GM10266 (cell line): ENCODE results near the gene PKP4.

Experiments
- DNase-seq: peaks from one replicate; pipeline ENCODE4 v3.0.0; 2012; ENCODE audit errors: extremely low spot score
- TF ChIP-seq, protein P1 (sequence below): IDR thresholded peaks from 2 replicates; pipeline ENCODE4 v1.5.1; 2012; ENCODE audit warnings: mild to moderate bottlenecking, low read depth; ENCODE audit not compliant: control insufficient read depth, insufficient read depth; ENCODE audit errors: missing control alignments

PKP4 gene

DNA sequence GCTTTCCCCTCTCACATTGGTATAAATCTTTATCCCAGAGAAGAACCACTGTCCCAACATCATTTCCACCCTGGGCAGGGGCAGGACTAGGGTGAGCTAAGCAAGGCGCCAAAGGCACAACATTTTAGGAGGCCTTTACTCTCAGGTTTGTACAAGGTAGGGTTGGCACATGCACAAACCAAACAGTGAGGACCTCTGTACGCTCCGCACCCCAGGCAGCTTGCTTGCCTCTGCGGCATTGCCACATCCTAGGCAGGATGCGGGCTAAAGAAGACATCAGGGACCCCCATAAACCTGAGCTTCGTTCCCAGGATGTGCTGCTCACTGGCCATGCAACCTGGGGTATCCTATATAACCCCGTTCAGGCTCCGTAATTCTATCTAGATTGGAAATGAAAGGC is 210.2 kb downstream of the PKP4 start:
- TF ChIP-seq, protein P1, sequence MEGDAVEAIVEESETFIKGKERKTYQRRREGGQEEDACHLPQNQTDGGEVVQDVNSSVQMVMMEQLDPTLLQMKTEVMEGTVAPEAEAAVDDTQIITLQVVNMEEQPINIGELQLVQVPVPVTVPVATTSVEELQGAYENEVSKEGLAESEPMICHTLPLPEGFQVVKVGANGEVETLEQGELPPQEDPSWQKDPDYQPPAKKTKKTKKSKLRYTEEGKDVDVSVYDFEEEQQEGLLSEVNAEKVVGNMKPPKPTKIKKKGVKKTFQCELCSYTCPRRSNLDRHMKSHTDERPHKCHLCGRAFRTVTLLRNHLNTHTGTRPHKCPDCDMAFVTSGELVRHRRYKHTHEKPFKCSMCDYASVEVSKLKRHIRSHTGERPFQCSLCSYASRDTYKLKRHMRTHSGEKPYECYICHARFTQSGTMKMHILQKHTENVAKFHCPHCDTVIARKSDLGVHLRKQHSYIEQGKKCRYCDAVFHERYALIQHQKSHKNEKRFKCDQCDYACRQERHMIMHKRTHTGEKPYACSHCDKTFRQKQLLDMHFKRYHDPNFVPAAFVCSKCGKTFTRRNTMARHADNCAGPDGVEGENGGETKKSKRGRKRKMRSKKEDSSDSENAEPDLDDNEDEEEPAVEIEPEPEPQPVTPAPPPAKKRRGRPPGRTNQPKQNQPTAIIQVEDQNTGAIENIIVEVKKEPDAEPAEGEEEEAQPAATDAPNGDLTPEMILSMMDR: no peak
- no peak for DNase-seq

- TF ChIP-seq, protein P1: no peak
- no peak for DNase-seq
These were observed 210.8 kb downstream of the PKP4 start for GRCh38 chr2:158667586-158667985.

DNA sequence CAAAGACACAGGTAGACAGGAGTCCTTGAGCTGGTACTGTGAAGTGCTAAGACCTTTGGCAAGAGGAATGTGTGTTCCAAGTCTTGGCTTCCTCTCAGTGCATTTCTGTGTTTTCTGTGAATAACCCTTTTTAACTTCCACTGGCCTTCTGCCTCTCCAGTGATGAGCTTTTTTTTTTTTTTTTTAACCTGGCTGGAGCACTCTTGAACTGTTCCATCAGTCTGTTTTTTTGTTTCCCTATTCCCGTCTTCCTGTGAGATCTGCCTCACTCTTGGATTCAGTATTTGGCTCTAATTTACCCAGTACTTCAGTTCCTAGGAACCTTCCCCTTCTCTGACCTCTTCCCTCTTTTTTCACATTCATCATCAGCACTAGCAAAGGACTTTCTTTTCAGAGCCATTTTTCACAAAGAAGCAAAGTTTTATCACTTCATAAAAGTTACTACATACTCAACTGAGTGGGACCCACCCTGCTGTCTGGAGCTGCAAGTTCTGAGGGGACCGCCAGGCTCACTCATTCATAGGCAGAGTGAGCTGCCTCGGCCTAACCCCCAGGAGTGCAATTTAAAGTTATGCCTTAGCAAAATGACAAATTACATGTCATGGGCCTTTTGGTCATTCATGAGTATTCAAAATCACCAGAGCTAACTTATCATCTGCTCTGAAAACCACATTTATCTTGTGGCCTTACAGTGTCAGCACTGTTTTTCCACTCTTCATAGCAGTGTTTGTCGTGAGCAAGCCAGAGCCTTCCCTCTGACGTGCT is 211.4 kb downstream of the PKP4 start:
- TF ChIP-seq, protein P1: no peak
- no peak for DNase-seq

DNA sequence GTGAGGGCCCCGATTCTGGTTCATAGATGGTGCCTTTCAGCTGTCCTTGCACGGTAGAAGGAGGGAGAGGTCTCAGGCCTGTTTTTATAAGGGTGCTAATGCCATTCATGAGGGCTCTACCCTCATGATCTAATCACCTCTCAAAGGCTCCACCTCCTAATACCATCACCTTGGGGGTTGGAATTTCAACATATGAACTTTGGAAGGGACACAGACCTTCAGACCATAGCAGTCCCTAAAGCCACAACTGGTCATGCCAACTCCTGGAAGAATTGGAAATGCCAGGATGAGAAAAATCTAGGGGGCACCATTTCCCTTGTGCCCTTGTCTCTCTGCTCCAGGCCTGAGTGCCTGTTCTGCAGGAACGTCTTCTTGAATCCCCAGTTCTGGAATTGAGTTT is 213.5 kb downstream of the PKP4 start:
- TF ChIP-seq, protein P1: no peak
- no peak for DNase-seq

DNA sequence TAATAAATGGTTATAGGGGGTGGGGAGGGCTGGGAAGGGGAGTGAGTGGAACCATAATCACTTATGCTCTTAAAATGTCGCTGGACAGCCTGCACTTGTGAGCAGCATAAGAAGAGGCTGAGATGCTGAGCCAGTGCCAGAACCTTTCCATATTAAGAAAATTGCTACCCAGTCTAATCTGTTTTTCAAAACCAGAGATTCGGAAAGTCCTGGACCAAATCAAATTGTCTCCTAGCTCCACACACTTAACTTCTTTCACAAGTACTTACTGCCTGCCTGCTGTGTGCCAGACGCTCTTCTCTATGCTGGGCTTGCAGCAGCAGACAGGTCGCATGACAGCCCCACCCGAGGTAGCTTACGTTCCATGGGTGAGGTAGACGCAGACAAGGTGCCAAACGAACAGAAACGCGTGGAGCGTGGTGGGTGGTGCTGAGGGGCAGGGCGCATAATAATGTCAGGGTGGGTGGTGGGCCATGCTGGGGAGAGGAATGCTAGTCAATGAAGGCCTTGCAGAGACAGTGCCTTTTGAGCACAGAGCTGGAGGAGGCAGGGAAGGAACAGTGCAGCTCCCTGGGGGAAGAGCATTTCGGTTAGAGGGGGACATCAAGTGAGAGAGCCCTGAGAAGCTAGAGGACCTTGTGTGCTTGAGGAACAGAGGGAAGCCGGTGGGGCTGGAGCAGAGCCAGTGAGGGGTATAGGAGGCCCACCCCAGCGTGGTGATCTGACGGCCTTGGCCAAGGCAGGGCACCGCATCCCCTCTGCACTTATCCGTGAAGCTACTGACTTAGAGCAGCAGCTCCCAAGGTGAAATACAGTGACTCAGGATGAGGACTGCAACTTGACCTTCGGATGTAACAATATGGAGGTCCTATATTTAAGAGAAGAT is 214.9 kb downstream of the PKP4 start:
- no peak for DNase-seq
- TF ChIP-seq, protein P1: no peak

DNA sequence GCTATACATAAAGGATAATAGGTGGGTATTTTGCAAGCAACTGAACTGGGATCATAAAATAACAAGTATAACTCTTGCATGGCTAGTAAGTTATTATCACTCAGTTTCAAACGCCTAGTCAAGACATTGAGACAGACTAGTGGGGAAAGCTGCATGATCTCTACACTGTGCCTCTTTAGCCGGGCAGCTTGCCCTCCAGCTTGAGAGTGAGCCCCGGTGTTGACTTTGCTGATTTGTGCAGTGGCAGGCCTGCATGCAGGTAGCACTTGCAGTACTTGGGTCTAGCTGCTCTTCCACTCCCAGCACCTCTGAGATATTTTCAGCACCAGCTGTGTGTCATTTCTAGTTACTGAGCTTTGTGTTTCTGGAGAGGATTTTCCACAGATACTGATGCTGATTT is 219.5 kb downstream of the PKP4 start:
- DNase-seq: no peak
- TF ChIP-seq, protein P1: no peak

DNA sequence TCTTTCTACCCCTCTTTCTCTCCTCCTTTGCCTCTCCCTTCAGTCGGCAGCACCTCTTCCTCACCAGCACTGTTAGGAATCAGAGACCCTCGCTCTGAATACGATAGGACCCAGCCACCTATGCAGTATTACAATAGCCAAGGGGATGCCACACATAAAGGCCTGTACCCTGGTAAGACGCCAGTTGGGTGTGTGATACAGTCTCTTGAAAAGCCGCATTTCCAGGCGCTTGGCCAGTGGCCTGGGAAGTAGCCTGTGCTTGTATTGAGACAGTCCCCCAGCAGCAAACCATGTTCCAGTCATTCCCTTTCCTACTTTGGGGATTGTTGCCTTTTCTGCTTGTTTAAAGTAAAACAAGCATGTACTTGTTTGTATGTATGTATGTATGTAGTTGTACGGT is 219.9 kb downstream of the PKP4 start:
- DNase-seq: no peak
- TF ChIP-seq, protein P1: no peak
